ENCODE results near the gene SELENOO. TPM values are rescaled to one million over a fixed set of nuclear protein-coding genes. Genes with fewer than 3 reads are reported as not detected.

The SELENOO gene
- total and polyA plus RNA-seq, 4 donors, result 15.6 to 30.3 (median 24.1) TPM

- H3K4me1 ChIP-seq (ENCODE audit: control insufficient read depth in 5 of 5, insufficient read depth in 5 of 5, low read length in 5 of 5), result peaks cover 0 to 3% (median 0%) of the 10 kb centered on the region in 5 donors
- no peak overlapping the region for H3K27ac ChIP-seq (ENCODE audit: low read depth in 1 of 2, low read length in 1 of 2)
- DNase-seq (no peak), ATAC-seq (ENCODE audit: insufficient read depth, low FRiP score) (no peak)
- no peak overlapping the region for H3K9ac ChIP-seq (ENCODE audit: insufficient read depth in 1 of 2, low read length in 2 of 2)
- H3K36me3 ChIP-seq (ENCODE audit: control insufficient read depth in 4 of 4, insufficient read depth in 4 of 4, low read length in 4 of 4), result peaks cover 15 to 88% (median 36%) of the 10 kb centered on the region in 4 donors
- TF ChIP-seq, protein P1, sequence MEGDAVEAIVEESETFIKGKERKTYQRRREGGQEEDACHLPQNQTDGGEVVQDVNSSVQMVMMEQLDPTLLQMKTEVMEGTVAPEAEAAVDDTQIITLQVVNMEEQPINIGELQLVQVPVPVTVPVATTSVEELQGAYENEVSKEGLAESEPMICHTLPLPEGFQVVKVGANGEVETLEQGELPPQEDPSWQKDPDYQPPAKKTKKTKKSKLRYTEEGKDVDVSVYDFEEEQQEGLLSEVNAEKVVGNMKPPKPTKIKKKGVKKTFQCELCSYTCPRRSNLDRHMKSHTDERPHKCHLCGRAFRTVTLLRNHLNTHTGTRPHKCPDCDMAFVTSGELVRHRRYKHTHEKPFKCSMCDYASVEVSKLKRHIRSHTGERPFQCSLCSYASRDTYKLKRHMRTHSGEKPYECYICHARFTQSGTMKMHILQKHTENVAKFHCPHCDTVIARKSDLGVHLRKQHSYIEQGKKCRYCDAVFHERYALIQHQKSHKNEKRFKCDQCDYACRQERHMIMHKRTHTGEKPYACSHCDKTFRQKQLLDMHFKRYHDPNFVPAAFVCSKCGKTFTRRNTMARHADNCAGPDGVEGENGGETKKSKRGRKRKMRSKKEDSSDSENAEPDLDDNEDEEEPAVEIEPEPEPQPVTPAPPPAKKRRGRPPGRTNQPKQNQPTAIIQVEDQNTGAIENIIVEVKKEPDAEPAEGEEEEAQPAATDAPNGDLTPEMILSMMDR (IDR thresholded peaks at IDR 0.05; ENCODE audit: control extremely low read depth, extremely low read depth), result no peak
- no peaks in the 10 kb centered on the region for H3K9me3 ChIP-seq (ENCODE audit: control insufficient read depth in 4 of 4, insufficient read depth in 3 of 4, low read length in 3 of 4)
- no peak overlapping the region for H3K4me3 ChIP-seq
- WGBS, 2 donors, result 96 to 97% methylated on average over 45 of the region's 45 CpGs
- no peaks in the 10 kb centered on the region for H3K27me3 ChIP-seq (ENCODE audit: control insufficient read depth in 3 of 3, insufficient read depth in 3 of 3, low read length in 2 of 3)
These were observed 20.0 kb downstream of the SELENOO start for GRCh38 chr22:50220603-50221409.

- ATAC-seq (ENCODE audit: insufficient read depth, low FRiP score) (no peak), DNase-seq (no peak)
- no peak overlapping the region for H3K4me3 ChIP-seq
- no peak overlapping the region for H3K27ac ChIP-seq (ENCODE audit: low read depth in 1 of 2, low read length in 1 of 2)
- WGBS, 2 donors, result 94 to 95% methylated on average over 17 to 19 of the region's 19 CpGs
- peaks cover 0 to 3% (median 0%) of the 10 kb centered on the region in 5 donors for H3K4me1 ChIP-seq (ENCODE audit: control insufficient read depth in 5 of 5, insufficient read depth in 5 of 5, low read length in 5 of 5)
- H3K36me3 ChIP-seq (ENCODE audit: control insufficient read depth in 4 of 4, insufficient read depth in 4 of 4, low read length in 4 of 4), result peaks cover 15 to 88% (median 35%) of the 10 kb centered on the region in 4 donors
- H3K9ac ChIP-seq (ENCODE audit: insufficient read depth in 1 of 2, low read length in 2 of 2), result no peak overlapping the region
- no peaks in the 10 kb centered on the region for H3K9me3 ChIP-seq (ENCODE audit: control insufficient read depth in 4 of 4, insufficient read depth in 3 of 4, low read length in 3 of 4)
- TF ChIP-seq, protein P1 (IDR thresholded peaks at IDR 0.05; ENCODE audit: control extremely low read depth, extremely low read depth), result no peak
- H3K27me3 ChIP-seq (ENCODE audit: control insufficient read depth in 3 of 3, insufficient read depth in 3 of 3, low read length in 2 of 3), result no peaks in the 10 kb centered on the region
These were observed 20.8 kb downstream of the SELENOO start for GRCh38 chr22:50221410-50222300.

- H3K9ac ChIP-seq (ENCODE audit: insufficient read depth in 1 of 2, low read length in 2 of 2), result no peak overlapping the region
- DNase-seq (no peak), ATAC-seq (ENCODE audit: insufficient read depth, low FRiP score) (no peak)
- 92 to 93% methylated on average over 8 of the region's 8 CpGs for WGBS, 2 donors
- no peak overlapping the region for H3K4me3 ChIP-seq
- peaks cover 11 to 88% (median 34%) of the 10 kb centered on the region in 4 donors for H3K36me3 ChIP-seq (ENCODE audit: control insufficient read depth in 4 of 4, insufficient read depth in 4 of 4, low read length in 4 of 4)
- H3K9me3 ChIP-seq (ENCODE audit: control insufficient read depth in 4 of 4, insufficient read depth in 3 of 4, low read length in 3 of 4), result no peaks in the 10 kb centered on the region
- H3K27ac ChIP-seq (ENCODE audit: low read depth in 1 of 2, low read length in 1 of 2), result no peak overlapping the region
- peaks cover 0 to 3% (median 0%) of the 10 kb centered on the region in 5 donors for H3K4me1 ChIP-seq (ENCODE audit: control insufficient read depth in 5 of 5, insufficient read depth in 5 of 5, low read length in 5 of 5)
- TF ChIP-seq, protein P1 (IDR thresholded peaks at IDR 0.05; ENCODE audit: control extremely low read depth, extremely low read depth), result no peak
- no peaks in the 10 kb centered on the region for H3K27me3 ChIP-seq (ENCODE audit: control insufficient read depth in 3 of 3, insufficient read depth in 3 of 3, low read length in 2 of 3)
These were observed 21.7 kb downstream of the SELENOO start for GRCh38 chr22:50222508-50222907.

Data from lung (tissue), 12 donors.